ENCODE measurements around the gene MAML2. TPM values are rescaled to one million over a fixed set of nuclear protein-coding genes. Genes with fewer than 3 reads are reported as not detected.

Gene MAML2
- 10 to 100 TPM; 14.7 to 15.5 TPM for total RNA-seq

GRCh38 chr11:96342961-96343711 lies at the start of gene MAML2:
Gene MAML2 (minus strand): TSS chr11:96343195. CDS start chr11:96341895, 1,300 bp downstream.
- H3K27me3 Mint-ChIP-seq (ENCODE audit: low read depth): no peaks in the 10 kb centered on the region
- DNase-seq: peak; percentile 95
- CTCF ChIA-PET: interaction anchor here (0.6 to 11.4 kb wide), 123 partner anchors 9 to 1191 kb away, joined by 3 to 171 read pairs (median 6); partner anchors contain the start of genes CCDC82 and JRKL

GRCh38 chr11:96391698-96392307 lies 48.8 kb upstream of the MAML2 start:
- Mint-ChIP-seq H3K27ac (no peak overlapping the region), H3K9me3 (ENCODE audit: insufficient read depth) (no peaks in the 10 kb centered on the region), H3K27me3 (ENCODE audit: low read depth) (no peaks in the 10 kb centered on the region), H3K4me1 (ENCODE audit: low read depth) (peaks cover 48% of the 10 kb centered on the region), H3K36me3 (ENCODE audit: low read depth) (peaks cover 29% of the 10 kb centered on the region), H3K4me3 (peak overlapping the region; percentile 91)
- POLR2A ChIA-PET: no interaction called here
- ATAC-seq (no peak), DNase-seq (no peak)
- CTCF ChIA-PET: interaction anchor here (0.6 to 1.4 kb wide), 3 partner anchors 337 to 632 kb away, joined by 3 to 5 read pairs (median 4); no protein-coding TSS in a partner anchor

More at GRCh38 chr11:96342961-96343711, at the start of gene MAML2:
- Mint-ChIP-seq H3K9me3 (ENCODE audit: insufficient read depth) (no peaks in the 10 kb centered on the region), H3K4me3 (peak within 1 kb of the TSS; percentile 91), H3K36me3 (ENCODE audit: low read depth) (peaks cover 8% of the 10 kb centered on the region), H3K27ac (peak within 1 kb of the TSS; percentile 95), H3K4me1 (ENCODE audit: low read depth) (peaks cover 31% of the 10 kb centered on the region)
- ATAC-seq: peak; percentile 83
- POLR2A ChIA-PET: interaction anchor here (0.6 to 4.6 kb wide), 16 partner anchors 38 to 1288 kb away, joined by 3 to 36 read pairs (median 4); partner anchors contain the start of genes CCDC82, CEP57, FAM76B and JRKL

GRCh38 chr11:96390488-96390792 lies 47.4 kb upstream of the MAML2 start:
- Mint-ChIP-seq H3K9me3 (ENCODE audit: insufficient read depth) (no peaks in the 10 kb centered on the region), H3K36me3 (ENCODE audit: low read depth) (peaks cover 39% of the 10 kb centered on the region), H3K4me3 (peak overlapping the region; percentile 91), H3K4me1 (ENCODE audit: low read depth) (peaks cover 54% of the 10 kb centered on the region), H3K27me3 (ENCODE audit: low read depth) (no peaks in the 10 kb centered on the region), H3K27ac (peak overlapping the region; percentile 97)
- CTCF ChIA-PET: interaction anchor here (1.0 to 2.9 kb wide), 4 partner anchors 47 to 599 kb away, joined by 3 to 35 read pairs (median 14); partner anchors contain the start of gene MAML2
- POLR2A ChIA-PET: interaction anchor here (1.2 to 2.8 kb wide), 6 partner anchors 9 to 1322 kb away, joined by 4 to 42 read pairs (median 12); partner anchors contain the start of genes CEP57, FAM76B and MAML2
- ATAC-seq (no peak), DNase-seq (no peak)

GRCh38 chr11:96389720-96390487 lies 46.9 kb upstream of the MAML2 start, which contains the start of the genes CCDC82 and JRKL:
Gene CCDC82 (minus strand): TSS chr11:96389912. CDS start chr11:96384747, 5,165 bp downstream.
Gene JRKL (plus strand): TSS chr11:96390013. CDS start chr11:96390650, 637 bp downstream.
- peak within 1 kb of the TSS; percentile 97 for H3K27ac Mint-ChIP-seq
- CTCF ChIA-PET: interaction anchor here (0.7 to 2.9 kb wide), 11 partner anchors 10 to 598 kb away, joined by 3 to 35 read pairs (median 4); partner anchors contain the start of gene MAML2

GRCh38 chr11:96388891-96389719 lies 46.1 kb upstream of the MAML2 start:
- Mint-ChIP-seq H3K27ac (peak overlapping the region; percentile 97), H3K9me3 (ENCODE audit: insufficient read depth) (no peaks in the 10 kb centered on the region), H3K4me1 (ENCODE audit: low read depth) (peaks cover 63% of the 10 kb centered on the region), H3K4me3 (peak overlapping the region; percentile 91), H3K36me3 (ENCODE audit: low read depth) (peaks cover 47% of the 10 kb centered on the region), H3K27me3 (ENCODE audit: low read depth) (no peaks in the 10 kb centered on the region)
- no peak for DNase-seq
- CTCF ChIA-PET: interaction anchor here (0.7 to 2.9 kb wide), 18 partner anchors 9 to 1158 kb away, joined by 3 to 35 read pairs (median 4); partner anchors contain the start of genes MAML2 and SESN3
- ATAC-seq: peak; percentile 68
- POLR2A ChIA-PET: interaction anchor here (0.6 to 2.8 kb wide), 23 partner anchors 9 to 1321 kb away, joined by 3 to 42 read pairs (median 4); partner anchors contain the start of genes CEP57, ENDOD1, FAM76B and MAML2

More at GRCh38 chr11:96389720-96390487, 46.9 kb upstream of the MAML2 start, which contains the start of the genes CCDC82 and JRKL:
- peaks cover 59% of the 10 kb centered on the region for H3K4me1 Mint-ChIP-seq (ENCODE audit: low read depth)
- no peaks in the 10 kb centered on the region for H3K27me3 Mint-ChIP-seq (ENCODE audit: low read depth)
- peak within 1 kb of the TSS; percentile 91 for H3K4me3 Mint-ChIP-seq
- DNase-seq (peak; percentile 98), ATAC-seq (peak; percentile 95)
- peaks cover 43% of the 10 kb centered on the region for H3K36me3 Mint-ChIP-seq (ENCODE audit: low read depth)
- no peaks in the 10 kb centered on the region for H3K9me3 Mint-ChIP-seq (ENCODE audit: insufficient read depth)
- POLR2A ChIA-PET: interaction anchor here (0.6 to 2.8 kb wide), 22 partner anchors 10 to 1322 kb away, joined by 3 to 42 read pairs (median 4); partner anchors contain the start of genes CEP57, ENDOD1, FAM76B and MAML2

- no peak for ATAC-seq
- CTCF ChIA-PET: interaction anchor here (1.7 to 2.0 kb wide), 2 partner anchors 42 kb away, joined by 7 to 11 read pairs; partner anchors contain the start of gene MAML2
- Mint-ChIP-seq H3K4me3 (no peak overlapping the region), H3K27ac (no peak overlapping the region), H3K4me1 (ENCODE audit: low read depth) (peaks cover 39% of the 10 kb centered on the region), H3K27me3 (ENCODE audit: low read depth) (no peaks in the 10 kb centered on the region), H3K9me3 (ENCODE audit: insufficient read depth) (no peaks in the 10 kb centered on the region), H3K36me3 (ENCODE audit: low read depth) (peaks cover 49% of the 10 kb centered on the region)
- no peak for DNase-seq
- POLR2A ChIA-PET: no interaction called here
These were observed 42.2 kb upstream of the MAML2 start for GRCh38 chr11:96385187-96385586.

- Mint-ChIP-seq H3K9me3 (ENCODE audit: insufficient read depth) (no peaks in the 10 kb centered on the region), H3K36me3 (ENCODE audit: low read depth) (peaks cover 58% of the 10 kb centered on the region), H3K27ac (no peak overlapping the region), H3K27me3 (ENCODE audit: low read depth) (no peaks in the 10 kb centered on the region), H3K4me3 (no peak overlapping the region), H3K4me1 (ENCODE audit: low read depth) (peaks cover 39% of the 10 kb centered on the region)
- ATAC-seq (no peak), DNase-seq (no peak)
- POLR2A ChIA-PET: no interaction called here
- CTCF ChIA-PET: interaction anchor here (0.8 to 1.7 kb wide), 4 partner anchors 10 to 371 kb away, joined by 3 to 11 read pairs (median 6); partner anchors contain the start of gene MAML2
These were observed 41.2 kb upstream of the MAML2 start for GRCh38 chr11:96384156-96384555.

- ATAC-seq (no peak), DNase-seq (no peak)
- ChIA-PET CTCF (no interaction called here), POLR2A (no interaction called here)
- Mint-ChIP-seq H3K27me3 (ENCODE audit: low read depth) (no peaks in the 10 kb centered on the region), H3K36me3 (ENCODE audit: low read depth) (peaks cover 50% of the 10 kb centered on the region), H3K9me3 (ENCODE audit: insufficient read depth) (no peaks in the 10 kb centered on the region), H3K4me1 (ENCODE audit: low read depth) (peaks cover 11% of the 10 kb centered on the region), H3K4me3 (no peak overlapping the region), H3K27ac (no peak overlapping the region)
These were observed 33.8 kb upstream of the MAML2 start for GRCh38 chr11:96376796-96377195.

GRCh38 chr11:96373826-96374225 lies 30.8 kb upstream of the MAML2 start:
- POLR2A ChIA-PET: no interaction called here
- H3K4me1 Mint-ChIP-seq (ENCODE audit: low read depth): peaks cover 11% of the 10 kb centered on the region
- H3K9me3 Mint-ChIP-seq (ENCODE audit: insufficient read depth): no peaks in the 10 kb centered on the region
- CTCF ChIA-PET: no interaction called here
- no peaks in the 10 kb centered on the region for H3K27me3 Mint-ChIP-seq (ENCODE audit: low read depth)
- no peak for DNase-seq
- no peak overlapping the region for H3K4me3 Mint-ChIP-seq
- no peak for ATAC-seq
- no peak overlapping the region for H3K27ac Mint-ChIP-seq
- H3K36me3 Mint-ChIP-seq (ENCODE audit: low read depth): peaks cover 44% of the 10 kb centered on the region

- ATAC-seq: no peak
- CTCF ChIA-PET: no interaction called here
- Mint-ChIP-seq H3K27ac (no peak overlapping the region), H3K4me3 (no peak overlapping the region), H3K9me3 (ENCODE audit: insufficient read depth) (no peaks in the 10 kb centered on the region), H3K4me1 (ENCODE audit: low read depth) (no peaks in the 10 kb centered on the region), H3K36me3 (ENCODE audit: low read depth) (peaks cover 40% of the 10 kb centered on the region), H3K27me3 (ENCODE audit: low read depth) (no peaks in the 10 kb centered on the region)
- POLR2A ChIA-PET: no interaction called here
- no peak for DNase-seq
These were observed 24.3 kb upstream of the MAML2 start for GRCh38 chr11:96367342-96367741.

Measured in activated CD8-positive, alpha-beta T cell treated with anti-CD3 and anti-CD28 coated beads, Interleukin-2, amount 10 ng/mL, durations not matched to agents 7 days and 5 days (primary cell).